Prostate gland (tissue), 2 donors: ENCODE data around the gene INKA2.

Experiments
- POLR2A ChIP-seq: fragments of 450-650 bp; IDR thresholded peaks from one replicate; pipeline ENCODE4 v1.6.1; 2016; ENCODE audit warnings: antibody characterized with exemption, mild to moderate bottlenecking
- TF ChIP-seq, protein P1 (sequence below), 4 experiments: fragments of 200-600 bp in 2 of 4; fragments of 450-650 bp in 2 of 4; sonication (generic) in 2 of 4; IDR thresholded peaks; 1 replicate in 3 of 4; 2 replicates in 1 of 4; pipeline ENCODE4 v1.5.1; 2016 to 2019; ENCODE audit warnings: antibody characterized with exemption in 4 of 4, mild to moderate bottlenecking in 2 of 4, moderate library complexity in 2 of 4

DNA sequence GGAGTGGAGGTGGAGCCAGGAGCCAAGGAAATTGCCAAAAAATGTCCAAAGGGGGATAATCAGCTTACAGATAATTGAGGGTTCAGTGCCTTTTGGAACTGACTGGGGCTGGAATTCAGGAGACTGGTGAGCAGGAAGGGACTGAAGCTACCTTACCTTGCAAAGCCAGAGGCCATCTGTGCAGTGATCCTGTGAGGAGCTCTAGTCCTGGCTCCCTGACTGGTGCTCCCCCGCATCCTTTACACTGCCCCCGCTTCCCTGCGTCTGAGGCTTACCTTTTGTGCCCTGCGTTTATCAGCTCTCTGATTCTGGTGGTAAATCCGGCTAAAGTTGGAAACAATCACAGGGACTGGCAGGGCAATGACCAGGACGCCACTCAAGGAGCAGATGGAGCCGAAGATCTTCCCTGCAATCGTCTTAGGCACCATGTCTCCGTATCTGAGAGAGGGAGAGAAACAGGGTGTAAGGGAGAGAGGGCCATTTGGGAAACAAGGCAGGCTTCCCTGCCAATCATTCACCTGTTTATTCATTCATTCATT lies 47.5 kb upstream of the INKA2 start:
- TF ChIP-seq POLR2A, result no peak
- TF ChIP-seq, protein P1, sequence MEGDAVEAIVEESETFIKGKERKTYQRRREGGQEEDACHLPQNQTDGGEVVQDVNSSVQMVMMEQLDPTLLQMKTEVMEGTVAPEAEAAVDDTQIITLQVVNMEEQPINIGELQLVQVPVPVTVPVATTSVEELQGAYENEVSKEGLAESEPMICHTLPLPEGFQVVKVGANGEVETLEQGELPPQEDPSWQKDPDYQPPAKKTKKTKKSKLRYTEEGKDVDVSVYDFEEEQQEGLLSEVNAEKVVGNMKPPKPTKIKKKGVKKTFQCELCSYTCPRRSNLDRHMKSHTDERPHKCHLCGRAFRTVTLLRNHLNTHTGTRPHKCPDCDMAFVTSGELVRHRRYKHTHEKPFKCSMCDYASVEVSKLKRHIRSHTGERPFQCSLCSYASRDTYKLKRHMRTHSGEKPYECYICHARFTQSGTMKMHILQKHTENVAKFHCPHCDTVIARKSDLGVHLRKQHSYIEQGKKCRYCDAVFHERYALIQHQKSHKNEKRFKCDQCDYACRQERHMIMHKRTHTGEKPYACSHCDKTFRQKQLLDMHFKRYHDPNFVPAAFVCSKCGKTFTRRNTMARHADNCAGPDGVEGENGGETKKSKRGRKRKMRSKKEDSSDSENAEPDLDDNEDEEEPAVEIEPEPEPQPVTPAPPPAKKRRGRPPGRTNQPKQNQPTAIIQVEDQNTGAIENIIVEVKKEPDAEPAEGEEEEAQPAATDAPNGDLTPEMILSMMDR (IDR thresholded peaks at IDR 0.05), result no peak
